GM18858 (cell line): ENCODE data around the gene OR10H3.
"Not testable (repeated sequence)": the region's sequence is repeated elsewhere in the genome, so short reads cannot be mapped to it uniquely, and the experiment has no call there.

Experiments
- ATAC-seq: cut with Tn5 transposase; IDR thresholded peaks from one replicate; pipeline ENCODE4 v1.9.1; 2021; ENCODE audit not compliant: unreplicated experiment

Gene OR10H3

GRCh38 chr19:15776991-15777970 lies 39.5 kb downstream of the OR10H3 start:
- ATAC-seq: no peak

- ATAC-seq: no peak
These were observed 42.1 kb downstream of the OR10H3 start for GRCh38 chr19:15779756-15780476.

GRCh38 chr19:15780610-15781418 lies 43.0 kb downstream of the OR10H3 start:
- no peak for ATAC-seq

GRCh38 chr19:15781661-15782060 lies 43.9 kb downstream of the OR10H3 start:
- ATAC-seq: no peak

- no peak for ATAC-seq
These were observed 44.4 kb downstream of the OR10H3 start for GRCh38 chr19:15782211-15782610.

- not testable (repeated sequence) for ATAC-seq
These were observed 45.1 kb downstream of the OR10H3 start for GRCh38 chr19:15782896-15783295.

- no peak for ATAC-seq
These were observed 49.9 kb downstream of the OR10H3 start, which contains the start of gene OR10H5 for GRCh38 chr19:15787611-15788155. TSS of gene OR10H5 (plus strand) at chr19:15787661. CDS start at chr19:15794049, 6,388 bp downstream.

GRCh38 chr19:15788594-15789270 lies 50.9 kb downstream of the OR10H3 start:
- no peak for ATAC-seq

GRCh38 chr19:15790096-15790495 lies 52.3 kb downstream of the OR10H3 start:
- ATAC-seq: no peak
